Uterus (tissue), 2 donors: ENCODE results near the gene INPP5F.

Experiments
- CTCF ChIP-seq, 4 experiments: fragments of 200-600 bp in 2 of 4; fragments of 450-650 bp in 2 of 4; sonication (generic) in 2 of 4; IDR thresholded peaks; one replicate each; pipeline ENCODE4 v1.5.1; 2016 to 2019; ENCODE audit warnings: antibody characterized with exemption in 4 of 4, mild to moderate bottlenecking in 2 of 4, moderate library complexity in 1 of 4
- POLR2A ChIP-seq, 2 donors: fragments of 450-650 bp; IDR thresholded peaks; one replicate each; pipeline ENCODE4 v1.6.1; 2016; ENCODE audit warnings: antibody characterized with exemption in 2 of 2, mild to moderate bottlenecking in 1 of 2, moderate library complexity in 1 of 2

DNA sequence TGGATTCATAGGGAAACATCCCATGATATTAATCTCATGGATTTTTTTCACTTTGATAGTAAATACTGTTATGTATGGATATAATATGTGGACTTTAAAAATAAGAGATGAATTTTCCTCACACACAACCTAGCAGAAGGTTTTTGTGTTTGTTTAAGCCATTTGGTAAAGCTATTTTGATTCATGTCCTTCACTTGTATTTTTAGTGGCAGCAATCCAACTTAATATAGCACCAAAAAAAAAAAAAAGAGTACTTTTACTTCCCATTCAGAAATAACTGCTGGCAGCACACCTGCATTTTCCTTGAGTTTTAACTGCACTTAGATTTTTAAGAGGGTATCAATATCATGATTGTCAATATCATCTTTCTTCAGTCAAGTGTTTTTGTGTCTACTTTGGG lies 86.8 kb downstream of the INPP5F start:
- TF ChIP-seq CTCF (IDR thresholded peaks at IDR 0.05) (no peak), POLR2A (IDR thresholded peaks at IDR 0.05) (no peak)
